ENCODE data around the gene NXPH3.

NXPH3 gene

GRCh38 chr17:49580981-49581647 lies 5.4 kb downstream of the NXPH3 start:
- DNase-seq (ENCODE audit: low read depth, low spot score) = no peak
- Histone ChIP-seq H3K9ac (ENCODE audit: insufficient read length) (no peak overlapping the region), H3K9me3 (ENCODE audit: low read depth, low read length) (no peaks in the 10 kb centered on the region), H3K36me3 (ENCODE audit: insufficient read depth, low read length) (no peaks in the 10 kb centered on the region), H3K4me3 (no peak overlapping the region), H3K27ac (no peak overlapping the region)
- TF ChIP-seq POLR2AphosphoS5 (IDR thresholded peaks at IDR 0.05; ENCODE audit: borderline replicate concordance, low read depth, low read length) = no peak
- no peak for TF ChIP-seq FOXP2 (optimal IDR thresholded peaks at IDR 0.05; ENCODE audit: control extremely low read depth, extremely low read length, insufficient read depth)
- TF ChIP-seq EZH2 (IDR thresholded peaks at IDR 0.05) = no peak

- H3K36me3 ChIP-seq (ENCODE audit: insufficient read depth, low read length) = no peaks in the 10 kb centered on the region
- DNase-seq (ENCODE audit: low read depth, low spot score) = no peak
- TF ChIP-seq EZH2 (IDR thresholded peaks at IDR 0.05) = no peak
- no peak for TF ChIP-seq POLR2AphosphoS5 (IDR thresholded peaks at IDR 0.05; ENCODE audit: borderline replicate concordance, low read depth, low read length)
- no peak overlapping the region for H3K4me3 ChIP-seq
- no peak overlapping the region for H3K9ac ChIP-seq (ENCODE audit: insufficient read length)
- no peak overlapping the region for H3K27ac ChIP-seq
- no peaks in the 10 kb centered on the region for H3K9me3 ChIP-seq (ENCODE audit: low read depth, low read length)
These were observed 6.0 kb downstream of the NXPH3 start for GRCh38 chr17:49581648-49581998.

- Histone ChIP-seq H3K9me3 (ENCODE audit: low read depth, low read length) (no peaks in the 10 kb centered on the region), H3K27ac (no peak overlapping the region), H3K36me3 (ENCODE audit: insufficient read depth, low read length) (no peaks in the 10 kb centered on the region), H3K4me3 (no peak overlapping the region), H3K9ac (ENCODE audit: insufficient read length) (no peak overlapping the region)
- no peak for DNase-seq (ENCODE audit: low read depth, low spot score)
- TF ChIP-seq EZH2 (IDR thresholded peaks at IDR 0.05) (no peak), FOXP2 (optimal IDR thresholded peaks at IDR 0.05; ENCODE audit: control extremely low read depth, extremely low read length, insufficient read depth) (no peak), POLR2AphosphoS5 (IDR thresholded peaks at IDR 0.05; ENCODE audit: borderline replicate concordance, low read depth, low read length) (no peak)
These were observed 6.5 kb downstream of the NXPH3 start for GRCh38 chr17:49582055-49582722.

- TF ChIP-seq FOXP2 (optimal IDR thresholded peaks at IDR 0.05; ENCODE audit: control extremely low read depth, extremely low read length, insufficient read depth) = no peak
- no peak overlapping the region for H3K4me3 ChIP-seq
- no peak overlapping the region for H3K27ac ChIP-seq
- no peak for DNase-seq (ENCODE audit: low read depth, low spot score)
- H3K9me3 ChIP-seq (ENCODE audit: low read depth, low read length) = no peaks in the 10 kb centered on the region
- no peak overlapping the region for H3K9ac ChIP-seq (ENCODE audit: insufficient read length)
- no peaks in the 10 kb centered on the region for H3K36me3 ChIP-seq (ENCODE audit: insufficient read depth, low read length)
These were observed 7.1 kb downstream of the NXPH3 start for GRCh38 chr17:49582789-49583188.

GRCh38 chr17:49583226-49583625 lies 7.6 kb downstream of the NXPH3 start:
- TF ChIP-seq EZH2 (IDR thresholded peaks at IDR 0.05) (no peak), POLR2AphosphoS5 (IDR thresholded peaks at IDR 0.05; ENCODE audit: borderline replicate concordance, low read depth, low read length) (no peak), FOXP2 (optimal IDR thresholded peaks at IDR 0.05; ENCODE audit: control extremely low read depth, extremely low read length, insufficient read depth) (no peak)
- Histone ChIP-seq H3K9me3 (ENCODE audit: low read depth, low read length) (no peaks in the 10 kb centered on the region), H3K27ac (no peak overlapping the region), H3K4me3 (no peak overlapping the region), H3K9ac (ENCODE audit: insufficient read length) (no peak overlapping the region), H3K36me3 (ENCODE audit: insufficient read depth, low read length) (no peaks in the 10 kb centered on the region)
- no peak for DNase-seq (ENCODE audit: low read depth, low spot score)

- H3K4me3 ChIP-seq = no peak overlapping the region
- no peak for DNase-seq (ENCODE audit: low read depth, low spot score)
- H3K9me3 ChIP-seq (ENCODE audit: low read depth, low read length) = no peaks in the 10 kb centered on the region
- H3K27ac ChIP-seq = no peak overlapping the region
- H3K36me3 ChIP-seq (ENCODE audit: insufficient read depth, low read length) = no peaks in the 10 kb centered on the region
- no peak overlapping the region for H3K9ac ChIP-seq (ENCODE audit: insufficient read length)
- no peak for TF ChIP-seq POLR2AphosphoS5 (IDR thresholded peaks at IDR 0.05; ENCODE audit: borderline replicate concordance, low read depth, low read length)
- no peak for TF ChIP-seq FOXP2 (optimal IDR thresholded peaks at IDR 0.05; ENCODE audit: control extremely low read depth, extremely low read length, insufficient read depth)
These were observed 8.2 kb downstream of the NXPH3 start for GRCh38 chr17:49583889-49584288.

GRCh38 chr17:49585422-49586027 lies 9.9 kb downstream of the NXPH3 start:
- DNase-seq (ENCODE audit: low read depth, low spot score) = no peak
- no peak overlapping the region for H3K4me3 ChIP-seq
- H3K27ac ChIP-seq = no peak overlapping the region

GRCh38 chr17:49587366-49588073 lies 11.8 kb downstream of the NXPH3 start:
- Histone ChIP-seq H3K9ac (ENCODE audit: insufficient read length) (no peak overlapping the region), H3K4me3 (no peak overlapping the region), H3K9me3 (ENCODE audit: low read depth, low read length) (no peaks in the 10 kb centered on the region), H3K36me3 (ENCODE audit: insufficient read depth, low read length) (no peaks in the 10 kb centered on the region), H3K27ac (no peak overlapping the region)
- no peak for DNase-seq (ENCODE audit: low read depth, low spot score)
- TF ChIP-seq EZH2 (IDR thresholded peaks at IDR 0.05) = no peak
- TF ChIP-seq POLR2AphosphoS5 (IDR thresholded peaks at IDR 0.05; ENCODE audit: borderline replicate concordance, low read depth, low read length) = no peak
- no peak for TF ChIP-seq FOXP2 (optimal IDR thresholded peaks at IDR 0.05; ENCODE audit: control extremely low read depth, extremely low read length, insufficient read depth)

More at GRCh38 chr17:49585422-49586027, 9.9 kb downstream of the NXPH3 start:
- TF ChIP-seq EZH2 (IDR thresholded peaks at IDR 0.05) = no peak
- TF ChIP-seq FOXP2 (optimal IDR thresholded peaks at IDR 0.05; ENCODE audit: control extremely low read depth, extremely low read length, insufficient read depth) = no peak
- no peak for TF ChIP-seq POLR2AphosphoS5 (IDR thresholded peaks at IDR 0.05; ENCODE audit: borderline replicate concordance, low read depth, low read length)
- H3K9ac ChIP-seq (ENCODE audit: insufficient read length) = no peak overlapping the region
- no peaks in the 10 kb centered on the region for H3K36me3 ChIP-seq (ENCODE audit: insufficient read depth, low read length)
- H3K9me3 ChIP-seq (ENCODE audit: low read depth, low read length) = no peaks in the 10 kb centered on the region

All from SK-N-MC (cell line).